Choroid plexus epithelial cell (primary cell): Measurements from ENCODE around the gene KLHL29.

Source experiments
- DNase-seq: peaks from one replicate; pipeline ENCODE4 v3.0.0-alpha.2; 2010; ENCODE audit warnings: low read depth
- H3K4me3 ChIP-seq: 2 replicates; pipeline ENCODE4 v1.5.1; 2011; ENCODE audit warnings: low read depth, mild to moderate bottlenecking, control low read depth, low read length, moderate library complexity
- TF ChIP-seq, protein P1 (sequence below): conservative IDR thresholded peaks from 2 replicates; pipeline ENCODE4 v1.5.1; 2011; ENCODE audit warnings: low read depth, mild to moderate bottlenecking, control low read depth, inconsistent platforms, low read length, moderate library complexity

KLHL29 gene

GRCh38 chr2:23404426-23404825 is 19.4 kb downstream of the KLHL29 start:
- H3K4me3 ChIP-seq = peak overlapping the region; percentile 20
- TF ChIP-seq, protein P1, sequence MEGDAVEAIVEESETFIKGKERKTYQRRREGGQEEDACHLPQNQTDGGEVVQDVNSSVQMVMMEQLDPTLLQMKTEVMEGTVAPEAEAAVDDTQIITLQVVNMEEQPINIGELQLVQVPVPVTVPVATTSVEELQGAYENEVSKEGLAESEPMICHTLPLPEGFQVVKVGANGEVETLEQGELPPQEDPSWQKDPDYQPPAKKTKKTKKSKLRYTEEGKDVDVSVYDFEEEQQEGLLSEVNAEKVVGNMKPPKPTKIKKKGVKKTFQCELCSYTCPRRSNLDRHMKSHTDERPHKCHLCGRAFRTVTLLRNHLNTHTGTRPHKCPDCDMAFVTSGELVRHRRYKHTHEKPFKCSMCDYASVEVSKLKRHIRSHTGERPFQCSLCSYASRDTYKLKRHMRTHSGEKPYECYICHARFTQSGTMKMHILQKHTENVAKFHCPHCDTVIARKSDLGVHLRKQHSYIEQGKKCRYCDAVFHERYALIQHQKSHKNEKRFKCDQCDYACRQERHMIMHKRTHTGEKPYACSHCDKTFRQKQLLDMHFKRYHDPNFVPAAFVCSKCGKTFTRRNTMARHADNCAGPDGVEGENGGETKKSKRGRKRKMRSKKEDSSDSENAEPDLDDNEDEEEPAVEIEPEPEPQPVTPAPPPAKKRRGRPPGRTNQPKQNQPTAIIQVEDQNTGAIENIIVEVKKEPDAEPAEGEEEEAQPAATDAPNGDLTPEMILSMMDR = peak; percentile 51
- DNase-seq = peak; percentile 87

DNA sequence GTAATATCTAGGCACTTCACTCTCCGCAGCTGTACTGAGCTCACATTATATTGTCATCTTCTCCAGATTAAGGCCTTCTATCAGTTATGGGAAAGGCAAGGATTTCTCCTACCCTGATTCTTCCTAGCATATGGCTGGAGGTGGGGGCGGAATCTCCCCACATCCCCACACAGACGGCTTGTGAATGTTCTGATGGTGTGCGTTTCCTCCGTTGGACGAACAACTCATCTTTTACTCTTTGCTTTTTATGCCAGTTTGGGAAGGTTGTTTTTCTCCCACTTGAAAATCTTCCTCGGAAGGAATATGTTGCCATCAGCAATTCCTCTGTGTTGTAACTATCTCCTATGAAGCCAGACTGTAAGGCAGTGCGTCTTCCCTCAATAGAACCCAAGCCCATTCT is 24.3 kb downstream of the KLHL29 start:
- H3K4me3 ChIP-seq = no peak overlapping the region
- TF ChIP-seq, protein P1 = no peak
- DNase-seq = no peak

- TF ChIP-seq, protein P1 = no peak
- no peak for DNase-seq
- no peak overlapping the region for H3K4me3 ChIP-seq
Observed at GRCh38 chr2:23410596-23410995, 25.6 kb downstream of the KLHL29 start.

GRCh38 chr2:23411752-23412431 is 26.9 kb downstream of the KLHL29 start:
- DNase-seq = peak; percentile 80
- TF ChIP-seq, protein P1 = no peak
- H3K4me3 ChIP-seq = no peak overlapping the region

GRCh38 chr2:23412556-23413155 is 27.7 kb downstream of the KLHL29 start:
- H3K4me3 ChIP-seq = no peak overlapping the region
- peak; percentile 75 for DNase-seq
- TF ChIP-seq, protein P1 = no peak

GRCh38 chr2:23413641-23414040 is 28.7 kb downstream of the KLHL29 start:
- TF ChIP-seq, protein P1 = no peak
- no peak overlapping the region for H3K4me3 ChIP-seq
- DNase-seq = no peak

DNA sequence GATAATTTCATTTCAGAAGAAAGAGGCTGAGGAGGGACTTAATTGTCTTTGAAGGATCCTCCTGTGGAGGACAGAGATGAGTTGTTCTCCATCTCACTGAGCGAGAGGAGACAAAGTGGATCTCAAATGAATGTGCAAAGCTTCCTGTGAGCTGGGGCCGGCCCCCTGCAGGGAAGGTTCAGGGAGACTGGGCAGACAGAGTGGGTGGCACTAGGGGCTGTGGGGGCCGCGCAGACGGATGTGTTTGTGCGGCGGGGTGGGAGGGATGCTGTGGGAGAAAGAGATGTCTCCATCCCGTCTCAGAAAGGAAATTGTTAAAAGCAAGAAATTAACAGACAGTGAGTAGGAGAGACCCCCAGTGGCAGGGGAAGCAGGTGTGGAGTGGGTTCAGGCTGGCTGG is 29.1 kb downstream of the KLHL29 start:
- DNase-seq = no peak
- TF ChIP-seq, protein P1 = no peak
- H3K4me3 ChIP-seq = no peak overlapping the region
